ENCODE data around the gene PCSK6.

Gene PCSK6

DNA sequence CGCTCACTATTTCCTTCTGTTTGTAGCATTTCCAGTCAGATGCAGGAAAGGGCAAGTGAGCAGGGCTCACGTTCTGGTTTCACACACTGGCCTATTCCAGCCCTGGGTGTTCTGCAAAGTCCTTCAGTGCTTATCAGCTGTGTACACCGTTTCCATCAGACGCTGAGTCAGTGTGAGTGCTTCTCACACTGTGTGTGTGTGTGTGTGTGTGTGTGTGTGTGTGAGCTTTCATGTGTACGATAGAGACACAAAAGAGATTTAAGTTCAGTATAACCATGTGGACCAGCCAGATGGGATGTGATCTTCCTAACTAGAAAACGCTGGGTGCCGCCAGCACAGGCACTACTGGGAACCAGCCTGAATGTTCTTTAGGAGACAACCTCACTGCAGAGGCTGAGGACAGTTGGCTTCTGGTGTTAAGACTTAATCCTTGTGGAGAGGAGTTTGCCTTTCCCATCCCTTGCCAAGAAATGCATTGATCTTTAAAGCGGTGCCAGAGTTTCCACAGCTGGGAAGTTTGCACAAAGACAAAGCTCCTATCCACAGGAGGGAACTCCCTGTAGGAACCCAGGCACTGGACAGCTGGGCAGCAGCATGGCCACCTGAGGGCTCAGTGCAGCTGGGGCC is 233.8 kb downstream of the PCSK6 start:
- DNase-seq (ENCODE audit: low read depth), result peak; percentile 93
- TF ChIP-seq, protein P1, sequence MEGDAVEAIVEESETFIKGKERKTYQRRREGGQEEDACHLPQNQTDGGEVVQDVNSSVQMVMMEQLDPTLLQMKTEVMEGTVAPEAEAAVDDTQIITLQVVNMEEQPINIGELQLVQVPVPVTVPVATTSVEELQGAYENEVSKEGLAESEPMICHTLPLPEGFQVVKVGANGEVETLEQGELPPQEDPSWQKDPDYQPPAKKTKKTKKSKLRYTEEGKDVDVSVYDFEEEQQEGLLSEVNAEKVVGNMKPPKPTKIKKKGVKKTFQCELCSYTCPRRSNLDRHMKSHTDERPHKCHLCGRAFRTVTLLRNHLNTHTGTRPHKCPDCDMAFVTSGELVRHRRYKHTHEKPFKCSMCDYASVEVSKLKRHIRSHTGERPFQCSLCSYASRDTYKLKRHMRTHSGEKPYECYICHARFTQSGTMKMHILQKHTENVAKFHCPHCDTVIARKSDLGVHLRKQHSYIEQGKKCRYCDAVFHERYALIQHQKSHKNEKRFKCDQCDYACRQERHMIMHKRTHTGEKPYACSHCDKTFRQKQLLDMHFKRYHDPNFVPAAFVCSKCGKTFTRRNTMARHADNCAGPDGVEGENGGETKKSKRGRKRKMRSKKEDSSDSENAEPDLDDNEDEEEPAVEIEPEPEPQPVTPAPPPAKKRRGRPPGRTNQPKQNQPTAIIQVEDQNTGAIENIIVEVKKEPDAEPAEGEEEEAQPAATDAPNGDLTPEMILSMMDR (conservative IDR thresholded peaks at IDR 0.05; ENCODE audit: low read depth, low read length), result no peak
- no peak overlapping the region for H3K4me3 ChIP-seq (ENCODE audit: low read depth, low read length)

DNA sequence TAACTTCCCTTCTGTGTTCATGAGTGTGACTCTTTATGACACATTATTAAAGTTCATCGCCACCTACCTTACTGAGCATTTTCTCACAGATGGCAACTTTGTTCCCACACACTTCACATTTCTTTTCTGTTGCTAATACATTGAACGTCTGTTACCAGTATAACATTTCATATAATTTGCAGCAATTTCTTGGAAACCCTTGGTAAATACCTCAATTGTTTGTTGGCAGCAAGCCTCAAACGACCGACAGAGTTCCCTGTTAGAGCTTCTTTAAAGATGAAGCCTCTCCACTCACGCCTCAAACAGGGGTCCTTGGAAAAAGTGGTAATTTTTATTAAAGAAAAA is 234.5 kb downstream of the PCSK6 start:
- H3K4me3 ChIP-seq (ENCODE audit: low read depth, low read length), result no peak overlapping the region
- DNase-seq (ENCODE audit: low read depth), result no peak
- TF ChIP-seq, protein P1 (conservative IDR thresholded peaks at IDR 0.05; ENCODE audit: low read depth, low read length), result no peak

DNA sequence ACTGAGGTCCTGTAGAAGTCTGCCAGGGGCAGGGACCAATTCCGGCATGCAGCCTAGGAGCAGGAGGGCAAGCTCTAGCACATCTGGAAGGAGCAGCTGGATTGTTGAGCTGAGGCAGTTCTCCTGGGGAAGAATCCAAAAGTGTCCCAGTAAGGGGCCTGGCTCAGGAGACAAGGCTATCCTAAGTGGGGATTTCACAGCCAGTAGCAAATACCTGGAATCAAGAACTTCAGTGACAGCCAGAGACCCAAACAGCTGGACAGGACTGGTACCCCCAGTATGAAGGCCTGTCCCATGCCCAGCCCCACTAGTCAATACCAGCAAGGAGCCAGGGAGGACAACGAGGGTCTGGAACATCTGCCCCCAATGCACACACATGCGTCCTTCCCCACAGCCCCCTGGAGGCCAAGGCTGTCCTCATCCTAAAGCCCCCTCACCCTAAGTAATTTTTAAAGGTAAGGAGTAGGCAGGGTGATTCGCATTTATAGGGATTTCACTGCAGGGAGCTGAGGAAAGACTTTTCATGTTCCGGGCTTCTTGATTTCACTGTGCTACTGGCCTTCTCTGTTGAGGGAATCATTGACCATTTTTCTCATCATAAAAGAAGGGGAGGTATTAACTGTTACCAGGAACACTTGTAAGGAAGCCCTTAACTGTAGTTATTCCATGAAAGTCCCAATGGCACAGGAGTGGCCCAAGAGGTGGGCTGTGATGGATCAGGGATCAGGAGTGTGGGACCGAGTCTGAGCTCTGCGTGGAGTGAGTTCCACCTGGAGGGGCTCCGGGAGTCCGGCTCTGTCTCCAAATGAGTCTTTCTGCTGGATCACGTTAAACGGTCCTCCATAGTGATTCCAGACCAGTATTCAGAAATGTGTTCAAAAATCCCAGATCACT is 235.1 kb downstream of the PCSK6 start:
- TF ChIP-seq, protein P1 (conservative IDR thresholded peaks at IDR 0.05; ENCODE audit: low read depth, low read length), result no peak
- H3K4me3 ChIP-seq (ENCODE audit: low read depth, low read length), result no peak overlapping the region

More for the DNA sequence above, 235.1 kb downstream of the PCSK6 start:
- DNase-seq (ENCODE audit: low read depth), result no peak
